Keratinocyte (primary cell): Measurements from ENCODE around the gene TBL2. TPM values are rescaled to one million over a fixed set of nuclear protein-coding genes. Genes with fewer than 3 reads are reported as not detected.

Experiments used
- DNase-seq: peaks from one replicate; pipeline ENCODE4 v3.0.0-alpha.2; 2011; ENCODE audit warnings: low read depth, missing footprints, low spot score
- FAIRE-seq: peaks from 2 replicates; lab custom pipeline; 2011; peaks lifted over from hg19 to GRCh38; lab: Jason Lieb, UNC
- H2AFZ ChIP-seq: 2 replicates; pipeline ENCODE4 v1.6.0; 2012; ENCODE audit warnings: low read length, control low read depth, inconsistent platforms; ENCODE audit not compliant: control insufficient read depth
- H3K27ac ChIP-seq: 2 replicates; pipeline ENCODE4 v1.5.1; 2011; ENCODE audit warnings: low read length; ENCODE audit not compliant: control insufficient read depth, insufficient read depth
- H3K27me3 ChIP-seq: 3 replicates; pipeline ENCODE4 v1.6.0; 2011; ENCODE audit warnings: low read length; ENCODE audit not compliant: control insufficient read depth, insufficient read depth; ENCODE audit errors: extremely low read depth
- H3K36me3 ChIP-seq, 2 experiments: 2 replicates in 1 of 2; 3 replicates in 1 of 2; pipeline ENCODE4 v1.5.1; 2011; ENCODE audit warnings: low read length in 2 of 2, mild to moderate bottlenecking in 1 of 2; ENCODE audit not compliant: control insufficient read depth in 2 of 2, insufficient read depth in 2 of 2; ENCODE audit errors: extremely low read depth in 1 of 2
- H3K4me1 ChIP-seq: 3 replicates; pipeline ENCODE4 v1.5.1; 2011; ENCODE audit warnings: low read length; ENCODE audit not compliant: control insufficient read depth, insufficient read depth; ENCODE audit errors: extremely low read depth
- H3K4me2 ChIP-seq: 3 replicates; pipeline ENCODE4 v1.6.0; 2011; ENCODE audit warnings: low read depth, low read length; ENCODE audit not compliant: control insufficient read depth, insufficient read depth; ENCODE audit errors: extremely low read depth
- H3K4me3 ChIP-seq, 3 experiments: fragments of 200-600 bp in 1 of 3; sonication (generic) in 1 of 3; 2 replicates in 2 of 3; 3 replicates in 1 of 3; pipeline ENCODE4 v1.5.1; 2011 to 2016; ENCODE audit warnings: low read length in 3 of 3, mild to moderate bottlenecking in 3 of 3, control low read depth in 2 of 3, inconsistent platforms in 1 of 3, low read depth in 1 of 3, mixed read lengths in 1 of 3, mixed run types in 1 of 3, moderate library complexity in 1 of 3; ENCODE audit not compliant: control insufficient read depth in 2 of 3, insufficient read depth in 2 of 3; ENCODE audit errors: extremely low read depth in 1 of 3
- H3K79me2 ChIP-seq: 2 replicates; pipeline ENCODE4 v1.6.0; 2012; ENCODE audit warnings: low read length; ENCODE audit not compliant: control insufficient read depth, insufficient read depth
- H3K9ac ChIP-seq: 3 replicates; pipeline ENCODE4 v1.6.0; 2011; ENCODE audit warnings: low read length; ENCODE audit not compliant: control insufficient read depth, insufficient read depth; ENCODE audit errors: extremely low read depth
- H3K9me1 ChIP-seq: 3 replicates; pipeline ENCODE4 v1.6.0; 2011; ENCODE audit warnings: low read length; ENCODE audit not compliant: control insufficient read depth, insufficient read depth; ENCODE audit errors: extremely low read depth
- H3K9me3 ChIP-seq: 2 replicates; pipeline ENCODE4 v1.5.1; 2012; ENCODE audit warnings: low read depth, low read length; ENCODE audit not compliant: control insufficient read depth
- H4K20me1 ChIP-seq: 3 replicates; pipeline ENCODE4 v1.6.0; 2011; ENCODE audit warnings: low read length; ENCODE audit not compliant: control insufficient read depth, insufficient read depth; ENCODE audit errors: extremely low read depth
- EZH2 ChIP-seq: IDR thresholded peaks from one replicate; pipeline ENCODE4 v1.6.1; 2012; ENCODE audit warnings: inconsistent platforms, mild to moderate bottlenecking, low read length, moderate library complexity
- dilution Hi-C: fragments of 300-500 bp; cut with MboI; formaldehyde crosslinking; loops from one replicate; pipeline ENCODE4 v1.7.0; 2020; ENCODE audit warnings: low sequenced_read_pairs; ENCODE audit not compliant: extremely low pct_ligation_motif_present
- polyA plus RNA-seq, 5 experiments: library from polyadenylated mRNA; depleted of rRNA in 3 of 5; stranded (reverse) in 3 of 5; stranded (forward) in 1 of 5; unstranded in 1 of 5; fragments of >200 nt; gene quantifications; 1 replicate in 1 of 5; 2 replicates in 3 of 5; 3 replicates in 1 of 5; pipeline versions ENCODE4 v1.2.1 to v1.2.3, GENCODE V29; 2011 to 2012; ENCODE audit warnings: missing spikeins in 2 of 5, low read depth in 1 of 5, low replicate concordance in 1 of 5
- TF ChIP-seq, protein P1 (sequence below), 3 experiments: IDR thresholded peaks in 1 of 3; conservative IDR thresholded peaks in 1 of 3; optimal IDR thresholded peaks in 1 of 3; 2 replicates in 2 of 3; 3 replicates in 1 of 3; pipeline versions ENCODE3 to v1.5.1; 2011; ENCODE audit warnings: low read length in 3 of 3, mild to moderate bottlenecking in 3 of 3, moderate library complexity in 2 of 3, control low read depth in 1 of 3, inconsistent platforms in 1 of 3; ENCODE audit not compliant: insufficient read depth in 2 of 3; ENCODE audit errors: extremely low read depth in 1 of 3

TBL2 gene
- polyA plus RNA-seq, 1 donor (not counting 4 experiments of a cell fraction or from before 2014, with no cell fraction given) = 29.4 TPM

DNA sequence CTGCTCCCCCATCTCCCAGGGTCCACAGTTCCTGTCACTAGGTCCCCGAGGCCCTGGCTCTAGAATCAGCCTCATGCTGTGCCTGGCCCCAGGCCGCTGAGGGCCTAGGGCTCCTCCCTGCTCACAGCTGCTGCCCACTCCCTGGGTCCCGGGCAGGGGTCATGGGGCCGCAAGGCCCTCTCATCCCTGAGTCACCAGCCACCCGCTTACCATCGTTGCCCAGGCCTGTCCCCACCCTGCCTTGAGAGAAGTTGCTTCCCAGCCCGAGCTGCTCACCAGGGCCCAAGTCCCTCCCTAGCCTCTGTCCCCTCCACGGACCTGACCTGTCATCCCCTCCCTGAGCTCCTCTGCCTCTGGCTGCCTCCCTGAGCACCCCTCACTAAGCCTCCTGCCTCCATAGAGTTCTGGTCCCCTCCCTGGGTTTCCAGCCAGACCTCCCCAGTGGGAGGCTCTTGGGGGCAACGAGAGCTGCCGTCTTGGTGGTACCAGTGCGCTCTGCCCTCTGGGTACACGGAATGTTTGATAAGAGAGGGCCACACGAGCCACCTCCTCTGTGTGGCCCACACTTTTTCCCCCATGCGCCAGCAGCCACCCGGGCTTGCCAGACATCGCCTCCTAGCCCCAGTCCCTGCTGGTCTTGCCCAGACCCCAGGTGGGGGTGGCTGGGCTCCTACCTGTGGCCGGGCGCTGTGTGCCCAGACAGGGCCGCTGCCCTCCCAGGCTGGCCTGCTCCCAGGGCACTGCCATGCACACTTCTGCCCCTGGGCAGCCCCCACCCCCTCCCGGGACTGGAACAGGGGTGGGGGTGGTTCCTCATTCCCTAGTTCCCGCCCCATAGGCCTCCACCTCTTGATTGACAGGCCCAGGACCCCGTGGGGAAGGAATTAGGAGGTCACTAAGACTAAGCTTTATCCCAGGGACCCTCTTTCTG is 24.6 kb upstream of the TBL2 start:
- dilution Hi-C loops = no loop called here
- H3K4me2 ChIP-seq = no peak overlapping the region
- TF ChIP-seq, protein P1, sequence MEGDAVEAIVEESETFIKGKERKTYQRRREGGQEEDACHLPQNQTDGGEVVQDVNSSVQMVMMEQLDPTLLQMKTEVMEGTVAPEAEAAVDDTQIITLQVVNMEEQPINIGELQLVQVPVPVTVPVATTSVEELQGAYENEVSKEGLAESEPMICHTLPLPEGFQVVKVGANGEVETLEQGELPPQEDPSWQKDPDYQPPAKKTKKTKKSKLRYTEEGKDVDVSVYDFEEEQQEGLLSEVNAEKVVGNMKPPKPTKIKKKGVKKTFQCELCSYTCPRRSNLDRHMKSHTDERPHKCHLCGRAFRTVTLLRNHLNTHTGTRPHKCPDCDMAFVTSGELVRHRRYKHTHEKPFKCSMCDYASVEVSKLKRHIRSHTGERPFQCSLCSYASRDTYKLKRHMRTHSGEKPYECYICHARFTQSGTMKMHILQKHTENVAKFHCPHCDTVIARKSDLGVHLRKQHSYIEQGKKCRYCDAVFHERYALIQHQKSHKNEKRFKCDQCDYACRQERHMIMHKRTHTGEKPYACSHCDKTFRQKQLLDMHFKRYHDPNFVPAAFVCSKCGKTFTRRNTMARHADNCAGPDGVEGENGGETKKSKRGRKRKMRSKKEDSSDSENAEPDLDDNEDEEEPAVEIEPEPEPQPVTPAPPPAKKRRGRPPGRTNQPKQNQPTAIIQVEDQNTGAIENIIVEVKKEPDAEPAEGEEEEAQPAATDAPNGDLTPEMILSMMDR (optimal IDR thresholded peaks at IDR 0.05 in 1 of 3, IDR thresholded peaks at IDR 0.05 in 1 of 3, conservative IDR thresholded peaks at IDR 0.05 in 1 of 3; ENCODE audit: extremely low read depth in 1 of 3, insufficient read depth in 2 of 3, low read length in 3 of 3) = no peak
- TF ChIP-seq EZH2 = no peak
- H3K9me1 ChIP-seq = no peaks in the 10 kb centered on the region
- H3K9ac ChIP-seq = no peak overlapping the region
- H3K4me1 ChIP-seq = peaks cover 4% of the 10 kb centered on the region
- H3K4me3 ChIP-seq = no peak overlapping the region
- no peaks in the 10 kb centered on the region for H3K36me3 ChIP-seq
- FAIRE-seq (no peak), DNase-seq (no peak)
- no peaks in the 10 kb centered on the region for H3K9me3 ChIP-seq
- H3K27ac ChIP-seq = no peak overlapping the region
- H2AFZ ChIP-seq = no peak overlapping the region
- no peaks in the 10 kb centered on the region for H4K20me1 ChIP-seq
- H3K27me3 ChIP-seq = peaks cover 4% of the 10 kb centered on the region
- no peaks in the 10 kb centered on the region for H3K79me2 ChIP-seq

DNA sequence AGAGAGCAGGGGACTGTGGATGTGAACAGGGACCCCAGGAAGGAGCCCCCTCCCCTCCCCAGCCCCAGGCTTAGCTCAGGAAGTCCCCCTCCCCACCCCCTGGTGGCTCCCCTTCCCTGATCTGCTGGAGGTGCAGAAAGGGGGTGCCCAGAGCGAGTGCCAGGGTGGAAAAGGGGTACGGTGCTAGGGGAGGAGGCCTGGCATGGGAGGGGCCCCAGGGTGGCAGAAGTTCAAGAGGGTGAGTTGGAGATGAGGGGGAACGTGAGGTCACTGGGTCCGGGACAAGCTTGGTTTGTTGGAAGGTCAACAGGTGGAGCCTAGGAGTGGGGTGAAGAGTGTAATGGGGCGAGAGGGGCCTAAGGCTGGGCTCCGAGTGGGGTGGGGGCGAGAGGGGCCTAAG is 21.5 kb upstream of the TBL2 start:
- H2AFZ ChIP-seq = no peak overlapping the region
- dilution Hi-C loops = no loop called here
- no peak overlapping the region for H3K4me2 ChIP-seq
- TF ChIP-seq, protein P1 (optimal IDR thresholded peaks at IDR 0.05 in 1 of 3, IDR thresholded peaks at IDR 0.05 in 1 of 3, conservative IDR thresholded peaks at IDR 0.05 in 1 of 3; ENCODE audit: extremely low read depth in 1 of 3, insufficient read depth in 2 of 3, low read length in 3 of 3) = no peak
- no peak for TF ChIP-seq EZH2
- H3K79me2 ChIP-seq = no peaks in the 10 kb centered on the region
- DNase-seq (no peak), FAIRE-seq (no peak)
- no peaks in the 10 kb centered on the region for H3K9me3 ChIP-seq
- peaks cover 4% of the 10 kb centered on the region for H3K27me3 ChIP-seq
- no peak overlapping the region for H3K27ac ChIP-seq
- no peaks in the 10 kb centered on the region for H3K36me3 ChIP-seq
- no peaks in the 10 kb centered on the region for H4K20me1 ChIP-seq
- no peaks in the 10 kb centered on the region for H3K9me1 ChIP-seq
- H3K9ac ChIP-seq = no peak overlapping the region
- H3K4me3 ChIP-seq = no peak overlapping the region
- peaks cover 4% of the 10 kb centered on the region for H3K4me1 ChIP-seq
